BLaER1 (cell line): ENCODE measurements around the gene G6PD.
"Not testable (repeated sequence)": the region's sequence is repeated elsewhere in the genome, so short reads cannot be mapped to it uniquely, and the experiment has no call there.

ENCODE experiments used
- H3K27ac ChIP-seq: shearing (Covaris generic); formaldehyde crosslinking; 2 replicates; pipeline ENCODE4 v1.8.1; 2022
- H3K27me3 ChIP-seq: shearing (Covaris generic); formaldehyde crosslinking; 2 replicates; pipeline ENCODE4 v1.8.1; 2022
- H3K36me3 ChIP-seq: shearing (Covaris generic); formaldehyde crosslinking; 2 replicates; pipeline ENCODE4 v1.8.1; 2022
- H3K4me1 ChIP-seq: shearing (Covaris generic); formaldehyde crosslinking; 2 replicates; pipeline ENCODE4 v1.8.1; 2022
- H3K4me2 ChIP-seq: shearing (Covaris generic); formaldehyde crosslinking; 2 replicates; pipeline ENCODE4 v1.8.1; 2022
- H3K4me3 ChIP-seq: shearing (Covaris generic); formaldehyde crosslinking; 2 replicates; pipeline ENCODE4 v1.8.1; 2022
- H3K9ac ChIP-seq: shearing (Covaris generic); formaldehyde crosslinking; 2 replicates; pipeline ENCODE4 v1.8.1; 2022
- H3K9me3 ChIP-seq: shearing (Covaris generic); formaldehyde crosslinking; 2 replicates; pipeline ENCODE4 v1.8.1; 2022
- H4K20me1 ChIP-seq: shearing (Covaris generic); formaldehyde crosslinking; 2 replicates; pipeline ENCODE4 v1.8.1; 2022
- Cebpa-rat ChIP-seq: shearing (Covaris generic); IDR thresholded peaks from 2 replicates; pipeline ENCODE4 v1.8.1; 2022

Gene G6PD

GRCh38 chrX:154546354-154547244 is at the start of gene G6PD:
Gene G6PD, minus strand, starts transcription at chrX:154546846. Its CDS starts 691 bp downstream, at chrX:154546155.
- no peak for TF ChIP-seq Cebpa-rat
- H3K36me3 ChIP-seq: peaks cover 14% of the 10 kb centered on the region; the same call in 1 of the 2 replicates
- H4K20me1 ChIP-seq: peaks cover 59% of the 10 kb centered on the region
- H3K4me2 ChIP-seq: peak within 1 kb of the TSS; percentile 84
- peak within 1 kb of the TSS; percentile 85 for H3K9ac ChIP-seq
- peaks cover 23% of the 10 kb centered on the region for H3K9me3 ChIP-seq
- peak within 1 kb of the TSS; percentile 86 for H3K27ac ChIP-seq
- H3K4me1 ChIP-seq: peaks cover 62% of the 10 kb centered on the region
- H3K4me3 ChIP-seq: peak within 1 kb of the TSS; percentile 79
- peaks cover 49% of the 10 kb centered on the region for H3K27me3 ChIP-seq

DNA sequence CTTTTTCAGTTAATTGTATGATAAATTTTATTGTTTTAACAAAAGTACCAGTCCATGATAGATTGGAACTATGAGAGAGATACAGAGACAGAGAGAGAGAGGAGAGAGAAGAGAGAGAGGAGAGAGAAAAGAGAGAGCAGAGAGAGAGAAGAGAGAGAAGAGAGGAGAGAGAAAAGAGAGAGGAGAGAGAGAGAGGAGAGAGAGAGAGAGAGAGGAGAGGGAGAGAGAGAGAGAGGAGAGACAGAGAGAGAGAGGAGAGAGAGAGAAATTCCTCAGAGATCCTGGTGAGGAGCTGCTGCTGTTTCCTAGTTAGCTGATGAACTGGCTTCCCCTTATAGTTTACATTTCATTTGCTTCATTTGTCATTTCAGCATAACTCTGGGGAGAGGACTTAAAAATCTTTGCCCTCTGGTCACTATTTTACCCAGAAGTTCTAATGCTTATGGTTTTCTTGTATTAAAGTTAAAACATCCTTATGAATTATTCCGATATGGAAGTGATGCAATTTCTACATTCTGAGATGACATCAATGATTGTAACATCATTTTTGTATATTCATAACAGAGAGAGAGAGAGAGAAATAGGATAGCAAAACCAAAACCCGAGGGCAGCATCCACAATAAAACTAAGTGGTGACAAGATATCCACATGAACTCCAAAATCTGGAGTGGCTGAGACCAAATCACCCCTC is 49.1 kb upstream of the G6PD start:
- H3K36me3 ChIP-seq: no peaks in the 10 kb centered on the region
- no peak overlapping the region for H3K9ac ChIP-seq
- H4K20me1 ChIP-seq: no peaks in the 10 kb centered on the region
- peaks cover 8% of the 10 kb centered on the region for H3K4me1 ChIP-seq
- TF ChIP-seq Cebpa-rat: no peak; the same call in 1 of the 2 replicates
- H3K27ac ChIP-seq: no peak overlapping the region
- H3K4me3 ChIP-seq: no peak overlapping the region
- H3K4me2 ChIP-seq: no peak overlapping the region
- H3K27me3 ChIP-seq: peaks cover 87% of the 10 kb centered on the region
- H3K9me3 ChIP-seq: peaks cover 42% of the 10 kb centered on the region

DNA sequence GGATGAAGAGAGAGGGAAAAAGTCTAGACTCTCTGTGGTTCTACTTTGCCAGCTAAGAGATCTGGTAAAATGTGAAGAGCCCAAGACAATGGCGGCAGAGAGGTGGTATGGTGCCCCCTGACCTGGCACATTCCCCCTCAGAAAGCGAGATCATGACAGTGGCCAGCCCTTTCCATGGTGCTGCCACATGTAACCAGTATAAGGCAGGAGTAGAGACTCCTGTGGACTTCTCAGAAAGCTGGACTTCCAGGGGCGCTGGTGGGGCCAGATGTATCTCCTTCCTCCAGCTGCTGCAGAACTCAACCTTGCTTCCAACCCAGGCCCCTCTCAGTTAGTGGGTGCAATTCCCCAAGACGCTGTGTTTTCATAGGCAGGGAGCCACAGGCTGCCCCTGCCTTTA is 47.8 kb upstream of the G6PD start:
- Histone ChIP-seq H4K20me1 (no peaks in the 10 kb centered on the region), H3K9ac (no peak overlapping the region), H3K9me3 (peaks cover 42% of the 10 kb centered on the region), H3K27me3 (peaks cover 76% of the 10 kb centered on the region), H3K4me2 (no peak overlapping the region), H3K4me3 (no peak overlapping the region), H3K36me3 (no peaks in the 10 kb centered on the region), H3K27ac (no peak overlapping the region), H3K4me1 (peaks cover 1% of the 10 kb centered on the region)
- no peak for TF ChIP-seq Cebpa-rat

DNA sequence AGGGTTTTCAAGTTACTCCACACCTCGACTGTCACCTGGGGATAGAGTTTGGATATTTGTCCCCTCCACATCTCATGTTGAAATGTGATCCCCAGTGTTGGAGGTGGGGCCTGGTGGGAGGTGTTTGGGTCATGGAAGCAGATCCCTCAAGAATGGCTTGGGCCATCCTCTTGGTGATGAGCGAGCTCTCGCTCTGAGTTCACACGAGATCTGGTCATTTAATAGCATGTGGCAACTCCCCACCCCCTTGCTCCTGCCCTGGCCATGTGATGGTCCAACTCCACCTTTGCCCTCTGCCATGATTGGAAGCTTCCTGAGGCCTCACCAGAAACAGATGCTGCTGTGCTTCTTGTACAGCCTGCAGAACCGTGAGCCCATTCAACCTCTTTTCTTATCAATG is 46.6 kb upstream of the G6PD start:
- no peaks in the 10 kb centered on the region for H3K36me3 ChIP-seq
- peaks cover 42% of the 10 kb centered on the region for H3K9me3 ChIP-seq
- no peak overlapping the region for H3K4me2 ChIP-seq
- no peak overlapping the region for H3K27ac ChIP-seq
- H3K27me3 ChIP-seq: peaks cover 66% of the 10 kb centered on the region
- H3K4me3 ChIP-seq: no peak overlapping the region
- H4K20me1 ChIP-seq: no peaks in the 10 kb centered on the region
- H3K4me1 ChIP-seq: no peaks in the 10 kb centered on the region
- no peak overlapping the region for H3K9ac ChIP-seq
- no peak for TF ChIP-seq Cebpa-rat

GRCh38 chrX:154592505-154592904 is 45.9 kb upstream of the G6PD start:
- Histone ChIP-seq H3K27ac (no peak overlapping the region), H3K36me3 (no peaks in the 10 kb centered on the region), H3K4me1 (no peaks in the 10 kb centered on the region), H3K4me2 (no peak overlapping the region), H3K9me3 (peaks cover 37% of the 10 kb centered on the region), H4K20me1 (no peaks in the 10 kb centered on the region), H3K27me3 (peaks cover 59% of the 10 kb centered on the region), H3K4me3 (no peak overlapping the region), H3K9ac (no peak overlapping the region)
- no peak for TF ChIP-seq Cebpa-rat

GRCh38 chrX:154590415-154590814 is 43.8 kb upstream of the G6PD start:
- not testable (repeated sequence) for H3K27ac ChIP-seq, H3K4me2 ChIP-seq, H3K4me1 ChIP-seq, H3K36me3 ChIP-seq, H4K20me1 ChIP-seq, H3K9ac ChIP-seq, H3K4me3 ChIP-seq
- H3K27me3 ChIP-seq: peaks cover 38% of the 10 kb centered on the region
- peaks cover 29% of the 10 kb centered on the region for H3K9me3 ChIP-seq

DNA sequence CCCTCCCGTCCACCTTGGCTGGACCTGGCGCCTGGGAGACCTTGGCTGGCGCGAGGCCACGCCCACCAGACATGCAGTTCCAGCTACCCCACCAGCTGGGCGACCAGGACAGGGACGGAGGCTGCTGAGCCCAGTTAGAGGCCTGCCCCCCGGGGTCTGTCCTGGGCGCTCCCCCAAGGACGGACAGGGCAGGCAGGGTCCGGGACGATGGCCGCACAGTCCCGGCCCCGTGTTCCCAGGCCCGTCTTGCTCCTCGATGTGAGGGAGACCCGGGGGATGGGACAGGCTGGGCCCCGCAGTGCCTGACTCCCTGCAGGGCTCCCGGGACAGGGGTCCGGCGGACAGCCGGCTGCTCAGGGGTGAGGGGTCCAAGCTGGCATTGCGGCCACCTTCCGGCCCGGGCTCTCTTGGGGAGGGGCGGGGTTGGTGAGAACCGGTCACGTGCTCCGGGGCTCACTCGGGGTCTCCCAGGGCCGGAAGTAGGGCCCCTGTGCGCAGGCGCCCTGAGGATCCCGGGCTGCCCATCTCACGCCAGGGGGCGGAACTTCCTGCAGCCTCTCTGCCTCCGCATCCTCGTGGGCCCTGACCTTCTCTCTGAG is 38.0 kb upstream of the G6PD start, which contains the start of gene CTAG1A:
CTAG1A (plus strand) TSS at position 549 of the 599 bp plus-strand sequence. CDS start 74 bp downstream, outside the sequence.
- not testable (repeated sequence) for H3K4me2 ChIP-seq, H3K4me3 ChIP-seq, H3K4me1 ChIP-seq, H3K27ac ChIP-seq, H3K36me3 ChIP-seq, H3K9me3 ChIP-seq, H3K27me3 ChIP-seq, H3K9ac ChIP-seq, H4K20me1 ChIP-seq

DNA sequence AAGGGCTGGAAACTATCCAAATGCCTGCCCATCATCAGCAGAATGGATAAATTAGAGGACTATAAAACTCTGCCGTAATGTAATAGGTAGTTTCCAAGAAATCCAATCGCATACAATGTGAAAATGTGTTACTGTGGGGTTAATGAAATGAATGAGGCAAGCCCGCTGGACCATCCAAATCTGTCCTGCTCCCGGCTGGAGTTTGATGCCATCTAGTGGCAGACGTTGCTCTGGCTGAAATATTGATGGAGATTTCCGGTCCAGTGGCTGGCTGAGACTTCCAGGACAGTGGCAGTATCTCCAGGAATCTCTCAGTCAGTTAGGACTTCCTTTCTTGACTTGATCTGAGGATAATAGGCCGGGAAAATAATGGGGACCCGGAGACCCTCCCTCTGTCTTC is 36.3 kb upstream of the G6PD start:
- not testable (repeated sequence) for H3K27me3 ChIP-seq, H3K4me1 ChIP-seq, H3K4me2 ChIP-seq, H3K9me3 ChIP-seq, H3K36me3 ChIP-seq, H3K27ac ChIP-seq, H3K9ac ChIP-seq, H4K20me1 ChIP-seq, H3K4me3 ChIP-seq

DNA sequence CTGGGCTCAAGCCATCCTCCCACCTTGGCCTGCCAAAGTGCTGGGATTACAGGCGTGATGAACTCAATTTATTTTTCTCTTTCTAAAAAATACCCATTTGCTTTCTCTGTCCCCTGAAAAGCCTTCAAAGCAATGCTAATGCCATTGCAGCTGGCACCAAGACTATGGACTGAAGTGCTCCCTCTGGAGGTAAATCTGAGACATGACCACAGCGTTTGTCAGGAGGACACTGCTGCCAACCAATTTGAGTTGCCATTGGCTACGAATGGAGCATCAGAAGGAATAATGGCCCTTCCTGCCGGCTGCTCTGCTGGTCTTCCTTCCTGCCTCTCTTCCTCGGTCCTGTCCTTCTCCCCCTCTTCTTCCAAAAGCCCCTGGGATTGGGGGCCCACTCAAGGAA is 28.4 kb upstream of the G6PD start:
- not testable (repeated sequence) for H3K9me3 ChIP-seq, H3K27me3 ChIP-seq, H3K4me1 ChIP-seq, H3K9ac ChIP-seq, H3K27ac ChIP-seq, H3K36me3 ChIP-seq, H3K4me2 ChIP-seq, H4K20me1 ChIP-seq, H3K4me3 ChIP-seq

GRCh38 chrX:154573061-154573460 is 26.4 kb upstream of the G6PD start:
- H3K4me1 ChIP-seq, H3K9me3 ChIP-seq, H4K20me1 ChIP-seq, H3K27me3 ChIP-seq, H3K4me2 ChIP-seq, H3K4me3 ChIP-seq, H3K27ac ChIP-seq, H3K9ac ChIP-seq, H3K36me3 ChIP-seq: not testable (repeated sequence)

GRCh38 chrX:154570361-154570760 is 23.7 kb upstream of the G6PD start:
- not testable (repeated sequence) for H3K27me3 ChIP-seq, H3K4me2 ChIP-seq, H4K20me1 ChIP-seq, H3K4me3 ChIP-seq, H3K9ac ChIP-seq, H3K36me3 ChIP-seq, H3K4me1 ChIP-seq, H3K27ac ChIP-seq, H3K9me3 ChIP-seq

GRCh38 chrX:154562295-154562694 is 15.6 kb upstream of the G6PD start:
- not testable (repeated sequence) for H3K27ac ChIP-seq, H3K4me3 ChIP-seq, H3K4me1 ChIP-seq

DNA sequence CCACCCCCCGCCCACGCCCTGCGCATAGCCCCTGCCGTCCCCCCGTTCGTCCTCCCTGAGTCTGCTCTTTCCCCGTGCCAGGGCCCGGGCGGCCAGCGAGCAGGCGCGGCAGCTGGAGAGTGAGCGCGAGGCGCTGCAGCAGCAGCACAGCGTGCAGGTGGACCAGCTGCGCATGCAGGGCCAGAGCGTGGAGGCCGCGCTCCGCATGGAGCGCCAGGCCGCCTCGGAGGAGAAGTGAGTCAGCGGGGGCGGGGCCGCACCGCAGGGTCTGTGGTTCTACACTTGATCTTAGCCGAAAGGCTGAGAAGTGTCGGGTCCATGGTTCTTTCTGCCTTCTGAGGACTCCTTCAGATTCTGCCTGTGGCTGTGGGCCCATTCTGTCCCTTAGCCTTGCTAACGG is 13.7 kb upstream of the G6PD start:
- H3K27me3 ChIP-seq, H3K4me3 ChIP-seq, H3K9ac ChIP-seq, H3K4me2 ChIP-seq, H4K20me1 ChIP-seq, H3K36me3 ChIP-seq, H3K27ac ChIP-seq, H3K9me3 ChIP-seq, H3K4me1 ChIP-seq: not testable (repeated sequence)

More at GRCh38 chrX:154562295-154562694, 15.6 kb upstream of the G6PD start:
- H3K36me3 ChIP-seq, H3K9me3 ChIP-seq, H4K20me1 ChIP-seq, H3K27me3 ChIP-seq, H3K9ac ChIP-seq, H3K4me2 ChIP-seq: not testable (repeated sequence)

DNA sequence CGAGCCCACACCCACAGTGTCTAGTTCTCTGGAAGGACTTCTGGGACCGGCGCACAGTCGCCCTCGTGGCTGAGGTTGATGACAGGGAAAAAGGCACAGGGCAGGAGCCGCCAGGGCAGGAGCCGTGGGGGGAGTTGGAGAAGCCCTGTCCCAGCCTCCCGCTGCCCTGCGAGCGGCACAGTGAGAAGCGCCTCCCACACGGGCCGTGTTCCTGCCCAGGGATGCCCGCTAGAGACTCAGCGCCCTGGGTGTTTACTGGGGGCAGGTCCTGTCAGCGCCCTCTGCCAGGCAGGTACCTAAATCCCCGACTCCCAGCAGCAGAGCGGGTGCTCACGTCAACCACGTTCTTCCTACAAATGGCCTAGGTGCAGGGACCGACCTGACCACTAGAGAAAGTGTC is 12.2 kb upstream of the G6PD start:
- Histone ChIP-seq H3K36me3 (peaks cover 18% of the 10 kb centered on the region), H3K27me3 (peaks cover 16% of the 10 kb centered on the region; the same call in 1 of the 2 replicates)
- H3K9ac ChIP-seq, H3K4me2 ChIP-seq, H4K20me1 ChIP-seq, H3K4me1 ChIP-seq, H3K4me3 ChIP-seq, H3K27ac ChIP-seq, H3K9me3 ChIP-seq: not testable (repeated sequence)
